ENCODE data around the gene RANBP10.

GRCh38 chr16:67708368-67708771 is 98.0 kb downstream of the RANBP10 start:
- TF ChIP-seq YY1 (IDR thresholded peaks at IDR 0.05; ENCODE audit: low read depth, low read length) (no peak), GTF2F1 (IDR thresholded peaks at IDR 0.05; ENCODE audit: borderline replicate concordance, low read depth, low read length) (no peak), CTCF (IDR thresholded peaks at IDR 0.05; ENCODE audit: control extremely low read depth in 1 of 3, insufficient read depth in 1 of 3, low read depth in 1 of 3, low read length in 3 of 3) (no peak), BRCA1 (IDR thresholded peaks at IDR 0.05; ENCODE audit: low read depth, low read length) (no peak), TCF12 (IDR thresholded peaks at IDR 0.05; ENCODE audit: low read depth, low read length) (no peak), CHD1 (IDR thresholded peaks at IDR 0.05; ENCODE audit: low read depth, low read length) (no peak), MAX (IDR thresholded peaks at IDR 0.05) (no peak), POLR2A (IDR thresholded peaks at IDR 0.05; ENCODE audit: control extremely low read depth in 1 of 2, low read depth in 2 of 2, low read length in 2 of 2) (no peak), CREB1 (IDR thresholded peaks at IDR 0.05) (no peak), CBX5 (IDR thresholded peaks at IDR 0.05; ENCODE audit: low read depth, low read length) (no peak), RBBP5 (IDR thresholded peaks at IDR 0.05; ENCODE audit: borderline replicate concordance, low read depth, low read length) (no peak), TAF1 (IDR thresholded peaks at IDR 0.05; ENCODE audit: low read depth, low read length) (no peak), EP300 (IDR thresholded peaks at IDR 0.05; ENCODE audit: borderline replicate concordance in 1 of 2, low read depth in 2 of 2, low read length in 2 of 2) (no peak)
- TF ChIP-seq, protein P1, sequence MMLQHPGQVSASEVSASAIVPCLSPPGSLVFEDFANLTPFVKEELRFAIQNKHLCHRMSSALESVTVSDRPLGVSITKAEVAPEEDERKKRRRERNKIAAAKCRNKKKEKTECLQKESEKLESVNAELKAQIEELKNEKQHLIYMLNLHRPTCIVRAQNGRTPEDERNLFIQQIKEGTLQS (IDR thresholded peaks at IDR 0.05; ENCODE audit: insufficient read depth, low read depth, low read length) = no peak
